ENCODE data around the gene ZNF423. TPM values are rescaled to one million over a fixed set of nuclear protein-coding genes. Genes with fewer than 3 reads are reported as not detected.

ZNF423 gene
- total and polyA plus RNA-seq, 9 of the 15 experiments (the other 6 are each of a cell fraction or from before 2014, with no cell fraction given) = not detected

DNA sequence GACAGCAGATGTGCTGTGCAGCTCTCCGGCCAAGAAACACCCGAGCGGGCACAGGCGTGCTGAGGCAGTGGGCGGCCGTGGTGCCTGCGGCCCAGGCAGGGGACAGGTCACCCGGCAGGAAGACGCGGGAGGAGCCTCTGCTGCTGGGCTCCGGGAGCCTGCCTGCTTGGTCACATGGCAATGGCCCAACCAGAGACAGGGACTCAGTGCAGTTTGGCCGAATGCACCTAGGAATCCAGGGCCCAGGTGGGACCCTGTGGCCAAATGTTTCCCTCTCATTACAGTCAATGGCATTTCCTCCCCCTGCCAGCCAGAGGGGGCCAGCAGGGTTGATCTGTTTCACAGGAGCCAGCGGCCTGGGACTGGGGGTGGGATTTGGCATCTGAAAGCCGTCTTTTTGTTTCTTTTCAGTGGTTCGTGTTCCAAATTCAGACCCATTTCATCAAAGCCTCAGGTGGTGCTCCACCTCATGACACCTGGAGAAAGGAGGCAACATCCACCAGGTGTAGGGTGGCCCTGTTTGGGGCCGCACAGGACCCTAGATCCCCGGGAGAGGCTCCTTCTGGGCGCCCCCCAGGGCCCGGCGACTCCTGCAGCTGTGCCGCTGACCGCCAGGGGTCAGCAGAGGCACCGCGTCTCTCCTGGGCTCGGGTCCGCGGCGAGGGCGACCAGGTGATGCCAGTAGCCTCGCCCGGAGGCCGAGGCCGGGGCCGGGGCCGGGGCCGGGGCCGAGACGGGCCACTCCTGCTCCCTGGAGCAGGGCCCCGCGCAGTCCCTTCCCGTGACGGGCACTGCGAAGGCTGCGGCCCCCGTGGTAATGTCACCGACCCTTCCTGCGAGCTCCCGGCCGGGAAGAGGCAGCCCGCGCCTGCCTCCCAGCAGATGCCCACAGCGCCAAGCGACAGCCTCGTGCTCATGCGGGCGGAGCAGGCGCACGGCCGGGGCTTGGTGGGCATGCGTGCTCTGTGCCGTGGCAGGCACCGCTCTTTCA is 363.8 kb downstream of the ZNF423 start (continued):
- TF ChIP-seq, protein P1, sequence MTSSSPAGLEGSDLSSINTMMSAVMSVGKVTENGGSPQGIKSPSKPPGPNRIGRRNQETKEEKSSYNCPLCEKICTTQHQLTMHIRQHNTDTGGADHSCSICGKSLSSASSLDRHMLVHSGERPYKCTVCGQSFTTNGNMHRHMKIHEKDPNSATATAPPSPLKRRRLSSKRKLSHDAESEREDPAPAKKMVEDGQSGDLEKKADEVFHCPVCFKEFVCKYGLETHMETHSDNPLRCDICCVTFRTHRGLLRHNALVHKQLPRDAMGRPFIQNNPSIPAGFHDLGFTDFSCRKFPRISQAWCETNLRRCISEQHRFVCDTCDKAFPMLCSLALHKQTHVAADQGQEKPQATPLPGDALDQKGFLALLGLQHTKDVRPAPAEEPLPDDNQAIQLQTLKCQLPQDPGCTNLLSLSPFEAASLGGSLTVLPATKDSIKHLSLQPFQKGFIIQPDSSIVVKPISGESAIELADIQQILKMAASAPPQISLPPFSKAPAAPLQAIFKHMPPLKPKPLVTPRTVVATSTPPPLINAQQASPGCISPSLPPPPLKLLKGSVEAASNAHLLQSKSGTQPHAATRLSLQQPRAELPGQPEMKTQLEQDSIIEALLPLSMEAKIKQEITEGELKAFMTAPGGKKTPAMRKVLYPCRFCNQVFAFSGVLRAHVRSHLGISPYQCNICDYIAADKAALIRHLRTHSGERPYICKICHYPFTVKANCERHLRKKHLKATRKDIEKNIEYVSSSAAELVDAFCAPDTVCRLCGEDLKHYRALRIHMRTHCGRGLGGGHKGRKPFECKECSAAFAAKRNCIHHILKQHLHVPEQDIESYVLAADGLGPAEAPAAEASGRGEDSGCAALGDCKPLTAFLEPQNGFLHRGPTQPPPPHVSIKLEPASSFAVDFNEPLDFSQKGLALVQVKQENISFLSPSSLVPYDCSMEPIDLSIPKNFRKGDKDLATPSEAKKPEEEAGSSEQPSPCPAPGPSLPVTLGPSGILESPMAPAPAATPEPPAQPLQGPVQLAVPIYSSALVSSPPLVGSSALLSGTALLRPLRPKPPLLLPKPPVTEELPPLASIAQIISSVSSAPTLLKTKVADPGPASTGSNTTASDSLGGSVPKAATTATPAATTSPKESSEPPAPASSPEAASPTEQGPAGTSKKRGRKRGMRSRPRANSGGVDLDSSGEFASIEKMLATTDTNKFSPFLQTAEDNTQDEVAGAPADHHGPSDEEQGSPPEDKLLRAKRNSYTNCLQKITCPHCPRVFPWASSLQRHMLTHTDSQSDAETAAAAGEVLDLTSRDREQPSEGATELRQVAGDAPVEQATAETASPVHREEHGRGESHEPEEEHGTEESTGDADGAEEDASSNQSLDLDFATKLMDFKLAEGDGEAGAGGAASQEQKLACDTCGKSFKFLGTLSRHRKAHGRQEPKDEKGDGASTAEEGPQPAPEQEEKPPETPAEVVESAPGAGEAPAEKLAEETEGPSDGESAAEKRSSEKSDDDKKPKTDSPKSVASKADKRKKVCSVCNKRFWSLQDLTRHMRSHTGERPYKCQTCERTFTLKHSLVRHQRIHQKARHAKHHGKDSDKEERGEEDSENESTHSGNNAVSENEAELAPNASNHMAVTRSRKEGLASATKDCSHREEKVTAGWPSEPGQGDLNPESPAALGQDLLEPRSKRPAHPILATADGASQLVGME (CRISPR knock-in tag; IDR thresholded peaks at IDR 0.05) = no peak

- Histone ChIP-seq H2AFZ (ENCODE audit: low read depth, low read length) (no peak overlapping the region), H3K4me3 (no peak overlapping the region), H3K4me2 (ENCODE audit: insufficient read depth, low read length) (no peak overlapping the region), H3K79me2 (ENCODE audit: control insufficient read depth, insufficient read depth, low read length) (no peaks in the 10 kb centered on the region), H4K20me1 (replicated peaks; ENCODE audit: control insufficient read depth, insufficient read depth, low read length) (0 out of 2 replicates have a peak, but pooled peaks cover 4% of the 10 kb centered on the region), H3K9me3 (replicated peaks; ENCODE audit: control insufficient read depth, insufficient read depth, low read depth, low read length) (no peaks in the 10 kb centered on the region), H3K36me3 (ENCODE audit: control insufficient read depth, insufficient read depth, low read length) (no peaks in the 10 kb centered on the region), H3K4me1 (replicated peaks in 1 of 2; ENCODE audit: control insufficient read depth in 2 of 2, insufficient read depth in 2 of 2, low read length in 2 of 2) (peaks cover 0 to 14% of the 10 kb centered on the region in 2 experiments; a peak in 1 of 5 replicates), H3K9ac (ENCODE audit: insufficient read depth in 1 of 2, low read depth in 2 of 2, low read length in 2 of 2) (no peak overlapping the region), H3K27me3 (ENCODE audit: control insufficient read depth in 2 of 2, insufficient read depth in 2 of 2, low read length in 2 of 2) (peaks cover 8 to 38% of the 10 kb centered on the region in 2 experiments; a peak in 4 of 5 replicates), H3K27ac (ENCODE audit: extremely low read depth, low read depth, low read length) (no peak overlapping the region), H3K9me1 (ENCODE audit: control insufficient read depth, insufficient read depth, low read length) (no peaks in the 10 kb centered on the region)
- FAIRE-seq (no peak), DNase-seq (ENCODE audit: extremely low read depth in 1 of 4, low spot score in 3 of 4) (no peak), ATAC-seq (no peak)
- intact Hi-C loops (cut with micrococcal nuclease) (no loop called here), in situ Hi-C loops (cut with MboI) (no loop called here)
- BruUV-seq (replicated peaks) = no TSS peak
- ChIA-PET CTCF (ENCODE audit: low intra/inter-chr PET ratio) (interaction anchor here (0.8 kb wide), 1 partner anchor 431 kb away, joined by 5 read pairs; no protein-coding TSS in a partner anchor), POLR2A (no interaction called here)
- WGBS (ENCODE audit: insufficient coverage, low coverage, missing lambda C conversion rate) = 3% methylated on average over 13 of the region's 20 CpGs
- TF ChIP-seq KAT7 (CRISPR knock-in tag; IDR thresholded peaks at IDR 0.05; ENCODE audit: borderline replicate concordance) = no peak
- no peak for TF ChIP-seq ARNT (IDR thresholded peaks at IDR 0.05)
- no peak for TF ChIP-seq EZH2 (IDR thresholded peaks at IDR 0.05; ENCODE audit: borderline replicate concordance, low read depth, low read length)
- no peak for TF ChIP-seq CHD4 (IDR thresholded peaks at IDR 0.05; ENCODE audit: insufficient read depth, insufficient replicate concordance, low read depth, low read length, poor library complexity, severe bottlenecking)
- TF ChIP-seq THRA (IDR thresholded peaks at IDR 0.05) = no peak
- TF ChIP-seq TFAM (CRISPR knock-in tag; conservative IDR thresholded peaks at IDR 0.05) = no peak
- TF ChIP-seq, protein P2, sequence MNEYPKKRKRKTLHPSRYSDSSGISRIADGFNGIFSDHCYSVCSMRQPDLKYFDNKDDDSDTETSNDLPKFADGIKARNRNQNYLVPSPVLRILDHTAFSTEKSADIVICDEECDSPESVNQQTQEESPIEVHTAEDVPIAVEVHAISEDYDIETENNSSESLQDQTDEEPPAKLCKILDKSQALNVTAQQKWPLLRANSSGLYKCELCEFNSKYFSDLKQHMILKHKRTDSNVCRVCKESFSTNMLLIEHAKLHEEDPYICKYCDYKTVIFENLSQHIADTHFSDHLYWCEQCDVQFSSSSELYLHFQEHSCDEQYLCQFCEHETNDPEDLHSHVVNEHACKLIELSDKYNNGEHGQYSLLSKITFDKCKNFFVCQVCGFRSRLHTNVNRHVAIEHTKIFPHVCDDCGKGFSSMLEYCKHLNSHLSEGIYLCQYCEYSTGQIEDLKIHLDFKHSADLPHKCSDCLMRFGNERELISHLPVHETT (CRISPR knock-in tag; conservative IDR thresholded peaks at IDR 0.05 in 1 of 2, IDR thresholded peaks at IDR 0.05 in 1 of 2) = no peak
Measured at GRCh38 chr16:49491106-49491670, 364.7 kb downstream of the ZNF423 start.
